ENCODE data around the gene DPM1.

Gene DPM1

GRCh38 chr20:50957798-50958614, at the start of gene DPM1:
Gene DPM1, minus strand, starts transcription at chr20:50958532. Its CDS starts 9 bp downstream, at chr20:50958523.
- peak; percentile 92 for DNase-seq (ENCODE audit: low read depth, low spot score)

GRCh38 chr20:51005214-51005613, 46.9 kb upstream of the DPM1 start:
- DNase-seq (ENCODE audit: low read depth, low spot score), result no peak

GRCh38 chr20:51004781-51005180, 46.4 kb upstream of the DPM1 start:
- no peak for DNase-seq (ENCODE audit: low read depth, low spot score)

- DNase-seq (ENCODE audit: low read depth, low spot score), result no peak
Measured at GRCh38 chr20:51004305-51004727, 46.0 kb upstream of the DPM1 start.

GRCh38 chr20:51003753-51004152, 45.4 kb upstream of the DPM1 start:
- DNase-seq (ENCODE audit: low read depth, low spot score), result no peak

- no peak for DNase-seq (ENCODE audit: low read depth, low spot score)
Measured at GRCh38 chr20:51002633-51003032, 44.3 kb upstream of the DPM1 start.

- DNase-seq (ENCODE audit: low read depth, low spot score), result no peak
Measured at GRCh38 chr20:51001430-51002265, 43.3 kb upstream of the DPM1 start.

- no peak for DNase-seq (ENCODE audit: low read depth, low spot score)
Measured at GRCh38 chr20:50999355-50999754, 41.0 kb upstream of the DPM1 start.

GRCh38 chr20:50996901-50997865, 38.9 kb upstream of the DPM1 start:
- no peak for DNase-seq (ENCODE audit: low read depth, low spot score)

- no peak for DNase-seq (ENCODE audit: low read depth, low spot score)
Measured at GRCh38 chr20:50995506-50995905, 37.2 kb upstream of the DPM1 start.

- no peak for DNase-seq (ENCODE audit: low read depth, low spot score)
Measured at GRCh38 chr20:50993876-50994275, 35.5 kb upstream of the DPM1 start.

- DNase-seq (ENCODE audit: low read depth, low spot score), result peak; percentile 97
Measured at GRCh38 chr20:50992733-50993457, 34.6 kb upstream of the DPM1 start.

GRCh38 chr20:50992336-50992732, 34.0 kb upstream of the DPM1 start:
- peak; percentile 93 for DNase-seq (ENCODE audit: low read depth, low spot score)

GRCh38 chr20:50991076-50991475, 32.7 kb upstream of the DPM1 start:
- peak; percentile 56 for DNase-seq (ENCODE audit: low read depth, low spot score)

GRCh38 chr20:50987493-50988210, 29.3 kb upstream of the DPM1 start:
- peak; percentile 91 for DNase-seq (ENCODE audit: low read depth, low spot score)

GRCh38 chr20:50983321-50983720, 25.0 kb upstream of the DPM1 start:
- no peak for DNase-seq (ENCODE audit: low read depth, low spot score)

- peak; percentile 47 for DNase-seq (ENCODE audit: low read depth, low spot score)
Measured at GRCh38 chr20:50982363-50982762, 24.0 kb upstream of the DPM1 start.

- DNase-seq (ENCODE audit: low read depth, low spot score), result no peak
Measured at GRCh38 chr20:50981714-50982048, 23.3 kb upstream of the DPM1 start.

- DNase-seq (ENCODE audit: low read depth, low spot score), result peak; percentile 77
Measured at GRCh38 chr20:50980851-50981713, 22.8 kb upstream of the DPM1 start.
